Astrocyte of the spinal cord (primary cell): Measurements from ENCODE around the gene GTF3C2.

Experiments
- DNase-seq: peaks from one replicate; pipeline ENCODE4 v3.0.0; 2011; ENCODE audit warnings: low read depth, low spot score
- H3K4me3 ChIP-seq: 2 replicates; pipeline ENCODE4 v1.5.1; 2011; ENCODE audit warnings: low read depth, mild to moderate bottlenecking, low read length, moderate library complexity
- in situ Hi-C: cut with HindIII; loops from 2 replicates; pipeline ENCODE4 v1.10.0; 2017; ENCODE audit warnings: low sequenced_read_pairs
- TF ChIP-seq, protein P1 (sequence below): IDR thresholded peaks from 2 replicates; pipeline ENCODE4 v1.5.1; 2012; ENCODE audit warnings: low read depth, mild to moderate bottlenecking, low read length, inconsistent platforms

GTF3C2 gene

DNA sequence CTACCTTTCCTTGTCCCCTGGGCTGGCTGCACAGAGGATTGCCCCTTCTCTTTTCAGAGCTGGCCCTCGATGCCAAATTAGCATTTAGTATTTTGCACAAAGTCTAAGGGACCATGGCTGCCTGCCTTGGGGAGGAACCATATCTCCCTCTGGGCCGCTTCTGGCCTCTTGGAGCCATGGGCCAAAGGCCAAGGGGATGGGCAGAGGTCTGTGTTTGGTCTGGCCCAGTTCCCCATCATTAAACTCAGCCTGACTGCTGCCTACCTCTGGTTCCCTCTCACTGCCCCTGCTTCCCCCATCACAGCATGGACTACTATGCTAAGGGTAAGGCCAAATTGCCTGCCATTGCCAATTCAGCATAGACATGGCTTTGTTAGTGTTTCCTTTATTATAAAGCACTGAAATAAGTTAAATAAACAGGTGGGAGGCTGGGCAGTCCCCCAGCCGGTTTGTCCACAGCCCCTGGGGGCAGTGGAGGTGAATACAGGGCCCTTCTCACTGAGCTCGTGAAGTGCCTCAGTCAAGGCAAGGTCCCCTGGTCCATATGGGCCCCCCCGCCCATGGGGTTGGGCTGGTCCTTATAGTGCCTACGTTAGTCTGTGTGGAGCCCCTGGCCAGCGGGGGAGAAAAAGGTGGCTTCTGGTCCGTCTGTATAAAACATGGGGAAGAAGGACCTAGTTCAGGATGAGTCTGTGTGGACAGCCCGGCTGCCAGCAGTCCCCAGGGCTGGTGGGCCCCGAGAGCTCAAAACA is 20.5 kb upstream of the GTF3C2 start:
- in situ Hi-C loops: no loop called here

DNA sequence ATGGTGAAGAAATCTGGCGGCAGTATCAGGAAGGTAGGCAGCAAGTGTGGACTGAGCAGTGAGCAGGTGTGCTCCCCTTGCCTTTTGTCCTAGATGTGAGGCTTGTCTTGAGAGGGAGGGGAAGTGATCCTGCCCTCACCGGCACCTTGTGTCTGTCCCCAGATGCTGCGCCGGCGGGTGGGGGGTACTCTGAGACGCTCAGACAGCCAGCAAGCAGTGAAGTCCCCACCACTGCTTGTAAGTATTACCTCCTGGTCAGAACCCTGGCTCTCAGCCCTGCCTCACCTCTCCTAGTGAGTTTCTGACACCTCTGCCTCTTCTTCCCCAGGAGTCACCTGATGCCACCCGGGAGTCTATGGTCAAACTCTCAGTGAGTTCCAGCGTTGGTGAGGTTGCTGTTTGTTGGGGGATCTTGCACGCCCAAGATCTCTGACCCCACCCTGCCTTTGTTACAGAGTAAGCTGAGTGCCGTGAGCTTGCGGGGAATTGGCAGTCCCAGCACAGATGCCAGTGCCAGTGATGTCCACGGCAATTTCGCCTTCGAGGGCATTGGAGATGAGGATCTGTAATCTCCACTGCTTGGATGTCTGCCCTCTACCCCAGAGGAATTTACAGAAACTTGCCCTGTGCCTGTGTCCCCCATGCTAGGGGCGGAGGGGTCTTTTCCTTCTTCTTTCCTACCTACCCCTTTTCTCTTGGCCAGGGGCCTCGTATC is 19.7 kb upstream of the GTF3C2 start:
- in situ Hi-C loops: no loop called here
- no peak overlapping the region for H3K4me3 ChIP-seq
- TF ChIP-seq, protein P1, sequence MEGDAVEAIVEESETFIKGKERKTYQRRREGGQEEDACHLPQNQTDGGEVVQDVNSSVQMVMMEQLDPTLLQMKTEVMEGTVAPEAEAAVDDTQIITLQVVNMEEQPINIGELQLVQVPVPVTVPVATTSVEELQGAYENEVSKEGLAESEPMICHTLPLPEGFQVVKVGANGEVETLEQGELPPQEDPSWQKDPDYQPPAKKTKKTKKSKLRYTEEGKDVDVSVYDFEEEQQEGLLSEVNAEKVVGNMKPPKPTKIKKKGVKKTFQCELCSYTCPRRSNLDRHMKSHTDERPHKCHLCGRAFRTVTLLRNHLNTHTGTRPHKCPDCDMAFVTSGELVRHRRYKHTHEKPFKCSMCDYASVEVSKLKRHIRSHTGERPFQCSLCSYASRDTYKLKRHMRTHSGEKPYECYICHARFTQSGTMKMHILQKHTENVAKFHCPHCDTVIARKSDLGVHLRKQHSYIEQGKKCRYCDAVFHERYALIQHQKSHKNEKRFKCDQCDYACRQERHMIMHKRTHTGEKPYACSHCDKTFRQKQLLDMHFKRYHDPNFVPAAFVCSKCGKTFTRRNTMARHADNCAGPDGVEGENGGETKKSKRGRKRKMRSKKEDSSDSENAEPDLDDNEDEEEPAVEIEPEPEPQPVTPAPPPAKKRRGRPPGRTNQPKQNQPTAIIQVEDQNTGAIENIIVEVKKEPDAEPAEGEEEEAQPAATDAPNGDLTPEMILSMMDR: no peak
- DNase-seq: no peak

More for the DNA sequence above, 20.5 kb upstream of the GTF3C2 start:
- no peak overlapping the region for H3K4me3 ChIP-seq
- TF ChIP-seq, protein P1: no peak
- DNase-seq: no peak

DNA sequence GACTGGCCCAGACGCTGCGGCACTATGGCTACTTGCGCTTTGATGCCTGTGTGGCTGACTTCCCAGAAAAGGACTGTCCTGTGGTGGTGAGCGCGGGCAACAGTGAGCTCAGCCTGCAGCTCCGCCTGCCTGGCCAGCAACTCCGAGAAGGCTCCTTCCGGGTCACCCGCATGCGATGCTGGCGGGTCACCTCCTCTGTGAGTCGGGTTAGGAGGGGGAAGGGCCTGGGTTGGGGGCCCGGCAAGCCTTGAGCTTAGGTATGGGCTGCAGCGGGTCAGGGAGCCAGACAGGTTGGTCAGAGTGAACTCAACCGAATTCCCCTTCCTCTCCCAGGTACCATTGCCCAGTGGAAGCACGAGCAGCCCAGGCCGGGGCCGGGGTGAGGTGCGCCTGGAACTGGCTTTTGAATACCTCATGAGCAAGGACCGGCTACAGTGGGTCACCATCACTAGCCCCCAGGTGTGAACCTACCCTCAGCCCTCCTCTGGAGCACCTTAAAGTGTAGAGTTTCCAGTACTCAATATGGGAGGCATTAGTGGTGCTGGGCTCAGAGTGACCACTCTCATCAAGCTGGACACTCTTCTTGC is 19.0 kb upstream of the GTF3C2 start:
- in situ Hi-C loops: no loop called here
- TF ChIP-seq, protein P1: no peak

DNA sequence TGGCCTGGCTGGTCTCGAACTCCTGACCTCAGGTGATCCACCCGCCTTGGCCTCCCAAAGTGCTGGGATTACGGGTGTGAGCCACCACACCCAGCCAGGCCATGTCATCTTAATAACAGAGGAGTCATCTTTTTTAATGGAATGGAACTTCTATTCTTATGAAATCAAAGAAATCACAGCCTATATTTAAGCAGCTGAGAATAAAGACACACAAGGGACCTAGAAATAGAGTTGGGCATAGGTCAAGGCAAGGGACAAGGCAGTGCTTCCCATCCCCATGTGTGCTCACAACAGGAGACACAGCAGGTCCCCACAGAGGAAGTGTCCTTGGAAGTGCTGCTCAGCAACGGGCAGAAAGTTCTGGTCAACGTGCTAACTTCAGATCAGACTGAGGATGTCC is 17.0 kb upstream of the GTF3C2 start:
- TF ChIP-seq, protein P1: no peak
- no peak overlapping the region for H3K4me3 ChIP-seq
- in situ Hi-C loops: no loop called here
- DNase-seq: no peak

More for the DNA sequence above, 19.0 kb upstream of the GTF3C2 start:
- DNase-seq: no peak
- H3K4me3 ChIP-seq: no peak overlapping the region

DNA sequence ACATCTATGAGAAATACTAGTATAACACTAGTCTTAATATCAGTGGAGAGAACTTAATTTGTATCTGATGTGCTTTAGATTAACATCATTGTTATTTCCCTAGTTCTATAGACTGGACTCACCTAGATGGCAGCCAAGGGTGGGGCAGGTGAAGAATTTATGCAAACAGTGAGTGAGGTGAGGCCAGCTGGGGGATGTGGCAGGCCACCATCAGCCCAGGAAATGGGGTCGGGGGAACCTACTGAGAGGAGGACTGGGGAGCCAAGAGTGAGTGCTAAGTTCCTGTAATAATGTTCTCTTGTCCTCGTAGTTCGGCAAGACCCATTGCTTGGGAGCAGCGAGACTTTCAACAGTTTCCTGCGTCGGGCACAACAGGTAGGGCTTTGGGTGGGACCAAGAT is 16.4 kb upstream of the GTF3C2 start:
- in situ Hi-C loops: no loop called here
- TF ChIP-seq, protein P1: no peak
- no peak overlapping the region for H3K4me3 ChIP-seq
- DNase-seq: no peak

DNA sequence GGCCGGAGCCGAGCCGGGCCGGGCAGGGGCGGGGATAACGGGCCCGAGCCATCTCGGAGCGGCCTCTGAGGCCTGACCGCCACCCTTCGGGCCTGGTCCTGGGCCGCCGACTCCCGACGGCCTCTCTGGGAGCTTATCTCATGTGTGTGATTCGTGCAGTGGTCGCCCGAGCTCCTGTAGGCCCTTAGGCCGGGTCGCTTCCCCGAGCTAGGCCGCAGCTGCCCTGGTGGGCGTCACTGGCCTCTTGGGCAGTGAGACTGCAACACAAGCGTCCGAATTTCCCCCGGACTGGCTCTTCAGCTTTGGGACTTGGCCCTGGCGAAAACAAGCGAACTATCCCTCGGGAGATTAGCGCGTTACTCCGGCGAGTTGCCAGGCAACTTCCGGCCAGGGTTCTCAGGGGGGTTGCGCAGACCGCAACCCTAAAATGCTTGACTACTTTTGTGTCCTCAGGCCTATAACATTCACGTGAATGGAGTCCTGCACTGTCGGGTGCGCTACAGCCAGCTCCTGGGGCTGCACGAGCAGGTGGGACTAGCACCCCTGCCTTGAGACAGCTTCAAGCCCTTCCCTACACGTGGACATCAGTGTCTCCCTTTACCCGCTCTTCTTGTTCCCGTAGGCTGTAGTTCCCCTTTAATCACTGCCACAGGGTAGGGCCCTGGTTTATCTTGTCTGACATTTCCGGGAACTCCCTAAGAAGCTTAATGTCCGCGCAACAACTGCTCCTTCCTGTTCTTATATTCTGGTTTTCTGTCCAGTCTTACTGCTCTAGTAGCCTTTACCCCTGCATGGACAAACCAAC is 14.5 kb upstream of the GTF3C2 start:
- peak overlapping the region; percentile 73 for H3K4me3 ChIP-seq
- DNase-seq: peak; percentile 34
- in situ Hi-C loops: no loop called here
- TF ChIP-seq, protein P1: no peak
